Choroid plexus epithelial cell (primary cell): ENCODE results near the gene RHOH.

ENCODE experiments used
- DNase-seq: peaks from one replicate; pipeline ENCODE4 v3.0.0-alpha.2; 2010; ENCODE audit warnings: low read depth
- H3K4me3 ChIP-seq: 2 replicates; pipeline ENCODE4 v1.5.1; 2011; ENCODE audit warnings: low read depth, mild to moderate bottlenecking, control low read depth, low read length, moderate library complexity
- CTCF ChIP-seq: conservative IDR thresholded peaks from 2 replicates; pipeline ENCODE4 v1.5.1; 2011; ENCODE audit warnings: low read depth, mild to moderate bottlenecking, control low read depth, inconsistent platforms, low read length, moderate library complexity

Gene RHOH

GRCh38 chr4:40199179-40199670 lies 2.4 kb downstream of the RHOH start:
- H3K4me3 ChIP-seq = no peak overlapping the region
- DNase-seq = no peak
- no peak for TF ChIP-seq CTCF

DNA sequence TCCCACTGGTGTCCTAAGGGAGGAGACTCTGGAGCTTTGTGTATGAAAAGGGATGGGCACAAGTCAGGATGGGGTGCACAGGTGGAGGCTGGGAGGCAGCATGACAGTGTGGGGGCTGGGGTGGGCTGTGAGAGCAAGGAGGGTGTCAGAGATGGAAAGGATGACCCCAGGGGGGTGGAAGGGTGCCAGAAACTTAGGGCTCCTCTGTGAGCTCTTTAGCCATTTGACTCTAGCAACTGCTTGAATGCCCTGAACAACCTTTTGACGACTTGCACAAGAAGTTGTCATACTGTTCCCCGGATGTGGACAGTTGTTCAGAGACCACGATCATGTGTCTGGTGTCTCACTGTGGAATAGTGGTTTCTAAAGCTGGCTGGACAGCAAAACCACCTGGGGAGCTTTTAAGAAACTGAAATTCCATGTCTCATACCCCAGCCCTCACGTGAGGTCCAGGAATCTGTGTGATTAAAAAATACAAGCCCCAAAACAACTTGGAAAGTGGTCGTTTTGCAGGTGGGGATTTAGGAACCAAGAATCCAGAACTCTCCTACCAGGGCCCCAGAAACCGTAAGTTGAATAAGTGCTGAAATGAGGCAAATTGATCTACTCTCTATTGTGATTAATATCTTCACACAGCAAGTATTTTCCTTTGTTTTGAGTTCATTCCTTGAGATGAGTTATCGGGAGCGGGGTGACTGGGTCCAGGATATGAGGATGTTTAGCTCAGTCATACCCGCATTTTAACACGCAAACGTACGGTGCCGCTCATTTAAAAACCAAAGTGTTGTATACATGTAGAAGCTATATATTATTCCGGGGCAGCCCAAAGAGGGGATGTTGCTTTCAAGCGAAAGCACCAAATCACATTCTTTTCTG lies 3.4 kb downstream of the RHOH start:
- no peak for TF ChIP-seq CTCF
- no peak overlapping the region for H3K4me3 ChIP-seq
- peak; percentile 84 for DNase-seq

DNA sequence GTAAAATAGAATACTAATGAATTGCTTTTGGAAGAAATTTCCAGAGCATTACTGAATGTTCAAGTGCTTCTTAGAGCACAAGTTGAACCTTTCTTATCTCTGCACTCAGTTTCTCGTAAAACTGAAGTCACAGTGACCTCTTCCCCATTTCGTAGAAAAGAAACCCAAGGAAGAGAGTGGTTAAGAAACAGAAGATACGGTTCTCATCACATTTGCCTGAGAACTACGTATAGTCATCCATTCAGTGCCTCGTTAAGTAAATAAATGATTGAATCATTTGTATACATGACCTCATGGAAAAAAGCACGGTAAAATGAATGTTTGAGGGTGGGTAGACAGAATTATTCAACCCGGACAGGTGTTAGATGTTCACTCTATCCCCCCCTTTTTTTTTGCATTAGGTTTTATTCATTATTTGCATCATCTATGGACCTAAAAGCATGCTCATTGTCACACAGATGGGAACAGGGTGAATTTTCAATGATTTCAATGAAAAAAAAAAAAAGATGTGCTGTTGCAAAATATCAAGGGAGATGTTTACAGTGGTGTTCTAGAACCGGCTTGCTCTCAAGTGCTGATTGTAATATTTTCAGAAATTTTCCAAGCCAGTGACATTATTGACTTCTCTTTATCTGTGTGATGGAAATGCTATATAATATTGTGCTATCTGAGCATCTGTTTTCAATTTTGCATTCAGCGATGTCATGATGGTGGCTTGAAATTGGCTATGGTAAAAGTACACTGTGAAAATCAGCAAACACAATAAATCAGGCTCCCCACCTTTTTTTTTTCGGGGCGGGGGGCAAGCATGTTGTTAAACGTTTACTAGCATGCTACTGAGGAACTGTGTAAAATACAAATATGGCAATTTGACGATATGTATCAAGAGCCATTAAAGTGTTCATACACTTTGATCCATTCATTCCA lies 4.3 kb downstream of the RHOH start:
- DNase-seq = peak; percentile 77
- no peak for TF ChIP-seq CTCF
- H3K4me3 ChIP-seq = no peak overlapping the region

DNA sequence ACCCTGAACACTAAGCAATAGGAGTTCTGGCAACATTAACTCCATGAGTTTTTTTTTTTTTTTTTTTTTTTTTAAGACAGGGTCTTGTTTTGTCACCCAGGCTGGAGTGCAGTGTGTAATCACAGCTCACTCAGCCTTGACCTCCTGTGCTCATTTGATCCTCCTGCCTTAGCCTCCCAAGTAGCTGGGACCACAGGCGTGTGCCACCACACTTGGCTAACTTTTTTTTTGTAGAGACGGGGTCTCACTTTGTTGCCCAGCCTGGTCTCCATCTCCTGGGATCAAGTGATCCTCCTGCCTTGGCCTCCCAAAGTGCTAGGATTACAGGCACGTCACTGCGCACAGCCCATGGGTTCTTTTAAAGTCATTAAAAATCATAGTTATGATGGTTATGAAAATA lies 5.1 kb downstream of the RHOH start:
- no peak overlapping the region for H3K4me3 ChIP-seq
- no peak for TF ChIP-seq CTCF
- DNase-seq = no peak

GRCh38 chr4:40202474-40202873 lies 5.6 kb downstream of the RHOH start:
- H3K4me3 ChIP-seq = no peak overlapping the region
- DNase-seq = no peak
- no peak for TF ChIP-seq CTCF

DNA sequence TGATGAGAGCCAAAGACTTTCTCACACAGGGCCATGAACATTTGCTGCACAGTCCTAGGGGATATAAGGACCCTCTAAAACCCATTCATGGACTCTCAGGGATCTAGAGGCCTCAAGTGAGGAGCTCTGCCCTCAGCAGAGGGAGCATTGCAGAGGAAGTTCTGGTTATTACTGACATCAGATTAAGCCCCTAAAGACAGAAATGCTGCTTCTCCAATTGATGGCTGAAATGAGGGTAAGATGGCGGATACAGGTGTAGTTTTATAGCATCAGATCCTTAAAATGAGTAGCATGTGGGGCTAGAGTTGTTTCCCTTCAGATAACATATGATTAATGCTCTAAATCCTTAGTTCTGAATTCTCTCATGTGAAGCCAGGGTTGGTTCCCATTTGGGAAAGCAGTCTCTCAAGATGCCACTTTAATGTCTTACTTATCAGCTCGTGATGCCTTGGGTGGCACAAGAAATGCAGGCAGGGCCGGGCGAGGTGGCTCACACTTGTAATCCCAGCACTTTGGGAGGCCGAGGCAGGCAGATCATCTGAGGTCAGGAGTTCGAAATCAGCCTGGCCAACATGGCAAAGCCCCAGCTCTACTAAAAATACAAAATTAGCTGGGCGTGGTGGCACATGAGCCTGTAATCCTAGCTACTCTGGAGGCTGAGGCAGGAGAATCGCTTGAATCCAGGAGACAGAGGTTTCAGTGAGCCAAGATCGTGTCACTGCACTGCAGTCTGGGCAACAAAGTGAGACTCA lies 7.9 kb downstream of the RHOH start:
- TF ChIP-seq CTCF = no peak
- H3K4me3 ChIP-seq = no peak overlapping the region
- DNase-seq = no peak
